GM21717 (cell line): Measurements from ENCODE around the gene ART1.
"Not testable (repeated sequence)": the region's sequence is repeated elsewhere in the genome, so short reads cannot be mapped to it uniquely, and the experiment has no call there.

Experiments used
- ATAC-seq: cut with Tn5 transposase; IDR thresholded peaks from one replicate; pipeline ENCODE4 v1.9.1; 2021; ENCODE audit warnings: mild to moderate bottlenecking, moderate library complexity; ENCODE audit not compliant: unreplicated experiment

Gene ART1

GRCh38 chr11:3644817-3645235, at the start of gene ART1:
Gene ART1 (plus strand): TSS chr11:3645128. CDS start chr11:3659214, 14,086 bp downstream.
- ATAC-seq: no peak

GRCh38 chr11:3597743-3598142, 47.2 kb upstream of the ART1 start:
- not testable (repeated sequence) for ATAC-seq

- not testable (repeated sequence) for ATAC-seq
Observed at GRCh38 chr11:3600201-3600600, 44.7 kb upstream of the ART1 start.

GRCh38 chr11:3604167-3604566, 40.8 kb upstream of the ART1 start:
- ATAC-seq: no peak

- ATAC-seq: no peak
Observed at GRCh38 chr11:3605283-3605662, 39.7 kb upstream of the ART1 start.

- no peak for ATAC-seq
Observed at GRCh38 chr11:3605771-3606203, 39.1 kb upstream of the ART1 start.

GRCh38 chr11:3609416-3610265, 35.3 kb upstream of the ART1 start:
- ATAC-seq: no peak

GRCh38 chr11:3610846-3611245, 34.1 kb upstream of the ART1 start:
- ATAC-seq: no peak

- ATAC-seq: no peak
Observed at GRCh38 chr11:3611976-3612678, 32.8 kb upstream of the ART1 start.

GRCh38 chr11:3613998-3614741, 30.8 kb upstream of the ART1 start:
- ATAC-seq: no peak

- peak; percentile 83 for ATAC-seq
Observed at GRCh38 chr11:3614742-3615171, 30.2 kb upstream of the ART1 start.

- ATAC-seq: no peak
Observed at GRCh38 chr11:3615998-3616397, 28.9 kb upstream of the ART1 start.

- no peak for ATAC-seq
Observed at GRCh38 chr11:3616721-3617460, 28.0 kb upstream of the ART1 start.

- ATAC-seq: no peak
Observed at GRCh38 chr11:3617990-3618389, 26.9 kb upstream of the ART1 start.

- ATAC-seq: no peak
Observed at GRCh38 chr11:3622521-3622920, 22.4 kb upstream of the ART1 start.

- no peak for ATAC-seq
Observed at GRCh38 chr11:3623121-3623520, 21.8 kb upstream of the ART1 start.

- ATAC-seq: no peak
Observed at GRCh38 chr11:3623767-3624458, 21.0 kb upstream of the ART1 start.

- ATAC-seq: no peak
Observed at GRCh38 chr11:3626250-3626960, 18.5 kb upstream of the ART1 start.

- ATAC-seq: no peak
Observed at GRCh38 chr11:3627291-3627690, 17.6 kb upstream of the ART1 start.
